Naive thymus-derived CD4-positive, alpha-beta T cell (primary cell): Measurements from ENCODE around the gene CHD2. TPM values are rescaled to one million over a fixed set of nuclear protein-coding genes. Genes with fewer than 3 reads are reported as not detected.
A peak's percentile ranks its signal among the peaks of the same experiment; 100 is the strongest.

ENCODE experiments used
- ATAC-seq: fragments of 150-1000 bp; cut with Tn5 transposase; 2 replicates; pipeline ENCODE4 v1.10.0; 2021; ENCODE audit warnings: mild to moderate bottlenecking, moderate library complexity
- CTCF ChIA-PET: fragments of 350-600 bp; sonication (Branson Sonifier 250); formaldehyde crosslinking; loops from one replicate; lab custom pipeline; 2021; ENCODE audit warnings: antibody characterized with exemption; lab: Charles Lee
- POLR2A ChIA-PET: fragments of 350-600 bp; sonication (Branson Sonifier 250); formaldehyde crosslinking; loops from one replicate; lab custom pipeline; 2021; ENCODE audit warnings: antibody characterized with exemption, inconsistent platforms; lab: Charles Lee
- DNase-seq, 9 donors: peaks; one replicate each; pipeline versions ENCODE4 v3.0.0 to v3.0.0-alpha.2; 2020 to 2022; ENCODE audit warnings: mixed read lengths in 1 of 9
- H3K27ac ChIP-seq: one replicate; pipeline ENCODE4 v1.7.0; 2013; ENCODE audit warnings: mild to moderate bottlenecking, low read depth, low read length, moderate library complexity
- H3K27me3 ChIP-seq, 2 donors: one replicate each; pipeline ENCODE4 v1.7.0; 2013; ENCODE audit warnings: low read length in 2 of 2, mild to moderate bottlenecking in 2 of 2, moderate library complexity in 2 of 2; ENCODE audit not compliant: control insufficient read depth in 2 of 2, insufficient read depth in 2 of 2
- H3K36me3 ChIP-seq, 3 experiments: 1 replicate in 2 of 3; 2 replicates in 1 of 3; pipeline ENCODE4 v1.7.0; 2013; ENCODE audit warnings: low read length in 3 of 3, mild to moderate bottlenecking in 3 of 3, moderate library complexity in 1 of 3; ENCODE audit not compliant: insufficient read depth in 3 of 3, control insufficient read depth in 2 of 3
- H3K4me1 ChIP-seq, 2 donors: one replicate each; pipeline ENCODE4 v1.7.0; 2013; ENCODE audit warnings: low read length in 2 of 2, mild to moderate bottlenecking in 2 of 2, moderate library complexity in 1 of 2; ENCODE audit not compliant: control insufficient read depth in 2 of 2, insufficient read depth in 2 of 2
- H3K4me3 ChIP-seq: 2 replicates; pipeline ENCODE4 v1.7.0; 2013; ENCODE audit warnings: mild to moderate bottlenecking, low read length
- H3K9me3 ChIP-seq, 3 experiments: 1 replicate in 2 of 3; 2 replicates in 1 of 3; pipeline ENCODE4 v1.7.0; 2013; ENCODE audit warnings: low read length in 3 of 3; ENCODE audit not compliant: control insufficient read depth in 2 of 3
- H3K27ac Mint-ChIP-seq, 9 donors: one replicate each; pipeline ENCODE4 v1.8.0; 2020 to 2022; ENCODE audit warnings: mixed read lengths in 9 of 9, mild to moderate bottlenecking in 8 of 9, moderate library complexity in 5 of 9, inconsistent platforms in 2 of 9
- H3K27me3 Mint-ChIP-seq, 5 donors: one replicate each; pipeline ENCODE4 v1.8.0; 2021 to 2022; ENCODE audit warnings: mixed read lengths in 5 of 5, mild to moderate bottlenecking in 1 of 5
- H3K36me3 Mint-ChIP-seq, 5 donors: one replicate each; pipeline ENCODE4 v1.8.0; 2020 to 2022; ENCODE audit warnings: mixed read lengths in 5 of 5, mild to moderate bottlenecking in 3 of 5, inconsistent platforms in 1 of 5
- H3K4me1 Mint-ChIP-seq, 7 donors: one replicate each; pipeline ENCODE4 v1.8.0; 2020 to 2022; ENCODE audit warnings: mixed read lengths in 7 of 7, mild to moderate bottlenecking in 3 of 7, inconsistent platforms in 1 of 7
- H3K4me3 Mint-ChIP-seq, 10 donors: one replicate each; pipeline ENCODE4 v1.8.0; 2020 to 2022; ENCODE audit warnings: mild to moderate bottlenecking in 10 of 10, mixed read lengths in 10 of 10, moderate library complexity in 6 of 10, inconsistent platforms in 2 of 10
- H3K9me3 Mint-ChIP-seq, 11 donors: one replicate each; pipeline ENCODE4 v1.8.0; 2020 to 2022; ENCODE audit warnings: mixed read lengths in 11 of 11, mild to moderate bottlenecking in 4 of 11, inconsistent platforms in 1 of 11, moderate library complexity in 1 of 11
- intact Hi-C, 2 donors: fragments of 100-400 bp; cut with micrococcal nuclease; formaldehyde crosslinking; loops; one replicate each; pipeline ENCODE4 v1.15.1; 2023
- polyA plus RNA-seq, 2 donors: library from polyadenylated mRNA; unstranded; fragments of 300-500 nt; fragmentation: Illumina TruSeq; gene quantifications; one replicate each; pipeline ENCODE4 v1.2.3, GENCODE V29; 2021
- total RNA-seq, 6 experiments: library from RNA in 5 of 6; stranded (reverse) in 5 of 6; gene quantifications; 1 replicate in 5 of 6; 2 replicates in 1 of 6; pipeline ENCODE4 v1.2.3 and lab custom pipeline; 2021 to 2026

Gene CHD2
- total and polyA plus RNA-seq, 7 experiments from 2014 or later, result 70.0 to 492 (median 371) TPM

GRCh38 chr15:93070132-93070531, 170.0 kb downstream of the CHD2 start:
- ATAC-seq (no peak), DNase-seq (no peak)
- intact Hi-C loops, result no loop called here
- Mint-ChIP-seq H3K4me1 (peaks cover 7 to 20% (median 15%) of the 10 kb centered on the region in 7 donors), H3K36me3 (no peaks in the 10 kb centered on the region), H3K27me3 (peaks cover 37 to 59% (median 50%) of the 10 kb centered on the region in 5 donors), H3K9me3 (peaks cover 0 to 1% (median 0%) of the 10 kb centered on the region in 11 donors), H3K4me3 (no peak overlapping the region), H3K27ac (no peak overlapping the region)
- Histone ChIP-seq H3K9me3 (no peaks in the 10 kb centered on the region), H3K4me1 (no peaks in the 10 kb centered on the region), H3K27me3 (peaks cover 0 to 6% of the 10 kb centered on the region in 2 donors), H3K4me3 (no peak overlapping the region), H3K36me3 (no peaks in the 10 kb centered on the region), H3K27ac (no peak overlapping the region)
- ChIA-PET POLR2A (no interaction called here), CTCF (no interaction called here)

GRCh38 chr15:93070551-93071296, 170.6 kb downstream of the CHD2 start:
- peaks cover 41 to 62% (median 53%) of the 10 kb centered on the region in 5 donors for H3K27me3 Mint-ChIP-seq
- H3K4me3 ChIP-seq, result no peak overlapping the region
- H3K36me3 ChIP-seq, result no peaks in the 10 kb centered on the region
- POLR2A ChIA-PET, result no interaction called here
- H3K27ac ChIP-seq, result no peak overlapping the region
- H3K36me3 Mint-ChIP-seq, result no peaks in the 10 kb centered on the region
- H3K27me3 ChIP-seq, result peaks cover 0 to 6% of the 10 kb centered on the region in 2 donors
- intact Hi-C loops, result no loop called here
- CTCF ChIA-PET, result no interaction called here
- no peak for DNase-seq
- H3K9me3 ChIP-seq, result no peaks in the 10 kb centered on the region
- H3K27ac Mint-ChIP-seq, result no peak overlapping the region
- peaks cover 0 to 1% (median 0%) of the 10 kb centered on the region in 11 donors for H3K9me3 Mint-ChIP-seq
- no peaks in the 10 kb centered on the region for H3K4me1 ChIP-seq
- peaks cover 7 to 20% (median 15%) of the 10 kb centered on the region in 7 donors for H3K4me1 Mint-ChIP-seq
- ATAC-seq, result no peak
- H3K4me3 Mint-ChIP-seq, result no peak overlapping the region

DNA sequence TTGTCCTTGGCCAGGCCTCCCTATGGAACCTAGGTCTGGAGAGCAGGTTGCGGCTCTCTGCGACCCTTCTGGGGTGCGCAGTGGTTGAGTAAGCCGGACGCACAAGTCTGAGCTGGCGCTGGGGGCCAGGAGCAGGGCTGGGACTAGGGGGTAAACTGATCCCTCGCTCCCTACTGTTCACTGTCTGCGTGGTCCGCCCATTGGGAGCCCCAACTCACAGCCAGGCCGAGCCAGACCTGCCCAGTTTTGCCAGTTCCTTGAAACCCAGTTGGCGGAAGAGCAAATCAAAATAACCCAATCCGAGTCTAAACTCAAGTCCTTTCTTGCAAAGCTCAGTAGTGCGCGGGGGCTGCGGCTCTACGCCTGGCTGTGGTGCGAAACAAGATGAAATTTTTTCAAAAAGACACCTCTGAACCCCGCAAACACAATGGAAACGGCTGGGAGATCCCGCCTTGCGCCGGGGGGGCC, 171.4 kb downstream of the CHD2 start:
- no peak overlapping the region for H3K27ac Mint-ChIP-seq
- peaks cover 0 to 1% (median 0%) of the 10 kb centered on the region in 11 donors for H3K9me3 Mint-ChIP-seq
- H3K9me3 ChIP-seq, result no peaks in the 10 kb centered on the region
- DNase-seq, result no peak
- H3K36me3 ChIP-seq, result no peaks in the 10 kb centered on the region
- ATAC-seq, result no peak
- POLR2A ChIA-PET, result no interaction called here
- H3K27me3 ChIP-seq, result peaks cover 0 to 6% of the 10 kb centered on the region in 2 donors
- peak overlapping the region in 5 of 10 donors; percentile 55 to 86 (median 67) for H3K4me3 Mint-ChIP-seq
- peaks cover 48 to 68% (median 53%) of the 10 kb centered on the region in 5 donors for H3K27me3 Mint-ChIP-seq
- intact Hi-C loops, result no loop called here
- no peaks in the 10 kb centered on the region for H3K36me3 Mint-ChIP-seq
- CTCF ChIA-PET, result no interaction called here
- peaks cover 7 to 20% (median 15%) of the 10 kb centered on the region in 7 donors for H3K4me1 Mint-ChIP-seq
- H3K27ac ChIP-seq, result no peak overlapping the region
- no peak overlapping the region for H3K4me3 ChIP-seq
- H3K4me1 ChIP-seq, result no peaks in the 10 kb centered on the region

DNA sequence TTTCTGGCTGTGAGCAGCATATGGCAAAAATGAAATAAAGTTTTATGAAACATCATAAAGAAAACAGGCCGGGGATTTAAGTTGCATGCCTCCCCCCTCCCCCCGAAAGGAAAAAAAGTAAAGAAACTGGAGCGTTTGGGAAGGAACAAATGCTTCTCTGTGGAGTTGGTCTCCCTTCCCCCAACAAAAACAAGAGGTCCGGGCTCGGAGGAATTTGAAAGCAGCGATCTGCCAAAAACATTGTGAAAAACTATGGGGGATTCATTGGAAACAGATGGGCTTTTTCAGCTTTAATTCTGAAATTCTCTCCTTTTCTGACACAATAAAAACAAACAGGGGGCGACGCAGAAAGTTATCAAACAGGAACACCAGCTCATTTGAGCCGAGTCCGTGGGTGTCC, 171.9 kb downstream of the CHD2 start:
- Mint-ChIP-seq H3K4me3 (peak overlapping the region in 9 of 10 donors; percentile 20 to 86 (median 59)), H3K27me3 (peaks cover 53 to 70% (median 57%) of the 10 kb centered on the region in 5 donors), H3K9me3 (peaks cover 0 to 1% (median 0%) of the 10 kb centered on the region in 11 donors), H3K27ac (no peak overlapping the region), H3K36me3 (no peaks in the 10 kb centered on the region), H3K4me1 (peaks cover 7 to 20% (median 15%) of the 10 kb centered on the region in 7 donors)
- Histone ChIP-seq H3K4me3 (no peak overlapping the region), H3K36me3 (no peaks in the 10 kb centered on the region), H3K27ac (no peak overlapping the region), H3K27me3 (peaks cover 0 to 6% of the 10 kb centered on the region in 2 donors), H3K4me1 (no peaks in the 10 kb centered on the region), H3K9me3 (no peaks in the 10 kb centered on the region)
- CTCF ChIA-PET, result no interaction called here
- intact Hi-C loops, result no loop called here
- POLR2A ChIA-PET, result no interaction called here
- DNase-seq (no peak), ATAC-seq (no peak)

DNA sequence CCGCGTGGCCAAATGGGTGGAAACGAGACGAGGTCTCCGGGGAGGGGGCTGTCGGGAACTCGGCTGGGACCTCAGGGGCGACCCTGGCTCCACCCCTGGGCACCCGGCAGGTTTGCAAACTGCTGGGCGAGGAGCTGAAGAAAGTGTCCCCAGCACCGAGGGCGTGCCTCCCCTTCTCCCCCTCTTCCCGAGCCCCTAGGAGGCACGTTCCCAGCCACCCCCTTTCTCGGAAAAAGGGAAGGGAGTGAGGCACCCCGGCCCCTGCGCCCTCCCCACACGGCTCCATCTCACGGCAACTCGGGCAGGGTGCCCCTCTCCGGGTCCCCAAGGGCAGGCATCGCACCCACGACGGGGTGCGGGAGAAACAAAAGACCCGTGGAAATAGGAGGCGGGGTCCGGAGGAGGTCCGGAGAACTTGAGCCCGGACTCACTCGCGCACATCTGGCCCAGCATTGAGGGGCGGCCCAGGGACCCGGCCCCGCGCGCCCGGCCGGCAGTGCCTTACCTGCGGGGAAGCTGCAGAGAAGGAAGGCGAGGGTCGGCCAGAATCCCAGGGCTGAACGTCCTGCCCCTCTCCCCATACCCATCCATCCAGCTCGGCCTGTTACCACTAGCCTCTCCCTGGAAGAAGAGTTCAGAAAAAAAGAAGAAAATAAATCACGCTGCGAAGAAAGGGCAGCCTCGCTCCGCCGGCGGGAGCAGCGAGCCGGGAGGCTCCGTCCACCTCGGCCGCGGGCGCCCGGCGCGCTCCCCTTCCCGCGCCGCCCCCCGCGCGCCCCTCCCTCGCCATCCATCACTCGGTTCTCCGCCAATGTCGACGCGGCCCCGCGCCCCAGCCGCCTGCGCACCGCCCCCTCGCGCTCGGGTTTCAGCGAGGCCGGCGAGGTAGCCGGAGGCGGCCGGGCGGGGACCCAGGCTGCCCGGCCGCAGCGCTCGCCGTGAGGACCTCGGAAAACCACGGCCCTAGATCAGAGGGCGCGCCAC, 172.6 kb downstream of the CHD2 start:
- peaks cover 0 to 6% of the 10 kb centered on the region in 2 donors for H3K27me3 ChIP-seq
- H3K4me1 ChIP-seq, result no peaks in the 10 kb centered on the region
- intact Hi-C loops, result no loop called here
- H3K4me1 Mint-ChIP-seq, result peaks cover 7 to 20% (median 15%) of the 10 kb centered on the region in 7 donors
- H3K4me3 Mint-ChIP-seq, result peak overlapping the region in 9 of 10 donors; percentile 20 to 86 (median 67)
- no peak overlapping the region for H3K4me3 ChIP-seq
- H3K27ac ChIP-seq, result no peak overlapping the region
- H3K9me3 ChIP-seq, result no peaks in the 10 kb centered on the region
- peaks cover 0 to 1% (median 0%) of the 10 kb centered on the region in 11 donors for H3K9me3 Mint-ChIP-seq
- ATAC-seq (peak; percentile 34), DNase-seq (no peak)
- no peaks in the 10 kb centered on the region for H3K36me3 ChIP-seq
- no peak overlapping the region for H3K27ac Mint-ChIP-seq
- CTCF ChIA-PET, result no interaction called here
- POLR2A ChIA-PET, result no interaction called here
- H3K36me3 Mint-ChIP-seq, result no peaks in the 10 kb centered on the region
- peaks cover 54 to 73% (median 58%) of the 10 kb centered on the region in 5 donors for H3K27me3 Mint-ChIP-seq

GRCh38 chr15:93073465-93073952, 173.4 kb downstream of the CHD2 start:
- H3K27ac ChIP-seq, result no peak overlapping the region
- no peak for DNase-seq
- H3K36me3 ChIP-seq, result no peaks in the 10 kb centered on the region
- no peaks in the 10 kb centered on the region for H3K9me3 ChIP-seq
- H3K36me3 Mint-ChIP-seq, result no peaks in the 10 kb centered on the region
- H3K27ac Mint-ChIP-seq, result no peak overlapping the region
- H3K9me3 Mint-ChIP-seq, result peaks cover 0 to 1% (median 0%) of the 10 kb centered on the region in 11 donors
- ChIA-PET POLR2A (no interaction called here), CTCF (no interaction called here)
- ATAC-seq, result peak; percentile 31
- no peaks in the 10 kb centered on the region for H3K4me1 ChIP-seq
- H3K4me3 ChIP-seq, result no peak overlapping the region
- peaks cover 54 to 72% (median 57%) of the 10 kb centered on the region in 5 donors for H3K27me3 Mint-ChIP-seq
- H3K4me3 Mint-ChIP-seq, result peak overlapping the region; percentile 64 to 87 (median 78)
- H3K4me1 Mint-ChIP-seq, result peaks cover 7 to 20% (median 15%) of the 10 kb centered on the region in 7 donors
- intact Hi-C loops, result no loop called here
- peaks cover 0 to 6% of the 10 kb centered on the region in 2 donors for H3K27me3 ChIP-seq
